ENCODE results near the gene RNF151. TPM values are rescaled to one million over a fixed set of nuclear protein-coding genes. Genes with fewer than 3 reads are reported as not detected.

The RNF151 gene
- total RNA-seq, 1 experiment from 2014 or later = 0.28 TPM

DNA sequence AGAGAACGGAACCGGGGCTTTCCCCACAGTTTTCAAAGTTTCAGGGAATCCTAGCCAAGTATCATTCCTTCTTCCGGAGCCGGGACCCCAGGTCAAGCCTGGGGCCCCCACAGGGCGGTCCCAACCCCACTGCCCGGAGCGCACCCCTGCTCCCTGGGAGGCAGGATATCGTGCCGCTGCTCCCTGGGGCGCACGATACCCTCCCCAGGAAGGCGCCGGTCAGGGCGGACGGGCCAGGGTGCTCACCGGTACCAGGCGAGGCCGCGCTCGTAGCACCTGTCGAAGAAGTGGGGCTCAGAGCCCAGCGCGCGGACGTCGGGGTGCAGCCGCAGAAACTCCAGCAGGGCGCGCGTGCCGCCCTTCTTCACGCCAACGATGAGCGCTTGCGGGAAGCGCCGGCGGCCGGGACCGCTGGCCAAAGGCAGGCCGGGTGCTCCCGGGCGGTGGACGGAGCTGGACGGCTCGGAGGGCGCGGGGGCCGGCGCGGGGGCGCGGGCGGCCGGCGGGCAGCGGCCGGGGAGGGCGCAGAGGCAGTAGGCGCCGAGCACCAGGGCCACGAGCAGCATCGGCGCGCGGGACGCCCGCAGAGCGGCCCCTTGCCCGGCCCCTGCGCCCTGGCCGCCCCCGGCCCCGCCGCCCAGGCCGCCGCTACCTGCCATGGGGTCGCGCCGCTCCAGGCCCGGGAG is 48.8 kb upstream of the RNF151 start:
- no CpG with 5 or more reads among the region's 81 CpGs for WGBS (ENCODE audit: extremely low coverage, insufficient read length, low lambda C conversion rate)
- H3K4me3 Mint-ChIP-seq = peak overlapping the region in 1 of 2 experiments; percentile 74; a peak in 3 of 5 replicates

More for the DNA sequence above, 48.8 kb upstream of the RNF151 start:
- Histone ChIP-seq H4K5ac (ENCODE audit: insufficient read length, low read depth, low read length) (no peak overlapping the region), H3K23ac (ENCODE audit: insufficient read length, low read depth, low read length) (no peak overlapping the region), H2BK20ac (ENCODE audit: low read depth, low read length, poor library complexity, severe bottlenecking) (no peak overlapping the region), H3K4me2 (ENCODE audit: insufficient read depth, insufficient read length, low read length) (peak overlapping the region; percentile 40), H3K79me1 (ENCODE audit: insufficient read depth, low read depth, low read length, poor library complexity, severe bottlenecking) (no peaks in the 10 kb centered on the region), H3K18ac (ENCODE audit: insufficient read length, low read depth, low read length) (no peak overlapping the region), H3K4me1 (ENCODE audit: insufficient read depth, low read length) (no peaks in the 10 kb centered on the region; the same call in 1 of the 2 replicates), H4K8ac (replicated peaks; ENCODE audit: insufficient read length, low read depth, low read length) (no peak overlapping the region), H4K91ac (ENCODE audit: insufficient read length, low read depth, low read length) (no peak overlapping the region), H3K14ac (ENCODE audit: insufficient read depth, low read length) (no peak overlapping the region; the same call in 1 of the 2 replicates), H2AK5ac (ENCODE audit: insufficient read length, low read length) (no peak overlapping the region), H3K27me3 (ENCODE audit: insufficient read depth, low read length) (peaks cover 43% of the 10 kb centered on the region), H4K20me1 (ENCODE audit: control insufficient read depth, insufficient read depth, insufficient read length) (no peaks in the 10 kb centered on the region), H2BK12ac (ENCODE audit: insufficient read length, low read depth, low read length) (no peak overlapping the region), H3K79me2 (ENCODE audit: insufficient read depth, low read length) (no peaks in the 10 kb centered on the region), H3K4ac (ENCODE audit: low read depth, low read length) (no peak overlapping the region), H2BK120ac (ENCODE audit: low read depth, low read length, poor library complexity, severe bottlenecking) (no peak overlapping the region), H3K9ac (ENCODE audit: extremely low read depth, insufficient read length, low read length) (no peak overlapping the region), H3T11ph (ENCODE audit: low read length) (no peak overlapping the region), H2AFZ (ENCODE audit: low read length) (no peak overlapping the region), H2BK15ac (ENCODE audit: low read depth, low read length) (no peak overlapping the region), H2BK5ac (ENCODE audit: insufficient read length, low read length) (no peak overlapping the region), H3K56ac (ENCODE audit: insufficient read length, low read depth, low read length) (no peak overlapping the region), H3K23me2 (ENCODE audit: insufficient read length, low read depth, low read length, poor library complexity, severe bottlenecking) (peaks cover 4% of the 10 kb centered on the region), H3K9me3 (ENCODE audit: control insufficient read depth, low read depth, low read length) (no peaks in the 10 kb centered on the region), H3K27ac (ENCODE audit: insufficient read length, low read depth, low read length) (no peak overlapping the region)
- H3K4me1 Mint-ChIP-seq = peaks cover 14 to 53% of the 10 kb centered on the region in 2 experiments
- peaks cover 0 to 2% (median 0%) of the 10 kb centered on the region in 3 experiments; a peak in 1 of 7 replicates for H3K36me3 Mint-ChIP-seq (ENCODE audit: insufficient read depth in 1 of 3, low read depth in 3 of 3)
- peaks cover 85% of the 10 kb centered on the region for H3K27me3 Mint-ChIP-seq (ENCODE audit: low read depth)
- no peak overlapping the region for H3K27ac Mint-ChIP-seq
- peaks cover 2% of the 10 kb centered on the region in 2 experiments; a peak in 3 of 5 replicates for H3K9me3 Mint-ChIP-seq
- TF ChIP-seq, protein P1, sequence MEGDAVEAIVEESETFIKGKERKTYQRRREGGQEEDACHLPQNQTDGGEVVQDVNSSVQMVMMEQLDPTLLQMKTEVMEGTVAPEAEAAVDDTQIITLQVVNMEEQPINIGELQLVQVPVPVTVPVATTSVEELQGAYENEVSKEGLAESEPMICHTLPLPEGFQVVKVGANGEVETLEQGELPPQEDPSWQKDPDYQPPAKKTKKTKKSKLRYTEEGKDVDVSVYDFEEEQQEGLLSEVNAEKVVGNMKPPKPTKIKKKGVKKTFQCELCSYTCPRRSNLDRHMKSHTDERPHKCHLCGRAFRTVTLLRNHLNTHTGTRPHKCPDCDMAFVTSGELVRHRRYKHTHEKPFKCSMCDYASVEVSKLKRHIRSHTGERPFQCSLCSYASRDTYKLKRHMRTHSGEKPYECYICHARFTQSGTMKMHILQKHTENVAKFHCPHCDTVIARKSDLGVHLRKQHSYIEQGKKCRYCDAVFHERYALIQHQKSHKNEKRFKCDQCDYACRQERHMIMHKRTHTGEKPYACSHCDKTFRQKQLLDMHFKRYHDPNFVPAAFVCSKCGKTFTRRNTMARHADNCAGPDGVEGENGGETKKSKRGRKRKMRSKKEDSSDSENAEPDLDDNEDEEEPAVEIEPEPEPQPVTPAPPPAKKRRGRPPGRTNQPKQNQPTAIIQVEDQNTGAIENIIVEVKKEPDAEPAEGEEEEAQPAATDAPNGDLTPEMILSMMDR (conservative IDR thresholded peaks at IDR 0.05) = no peak
- no peak for DNase-seq

Data from H9 (cell line).